Measurements from ENCODE around the gene SLC44A4.

SLC44A4 gene

GRCh38 chr6:31837369-31838113 lies 41.3 kb downstream of the SLC44A4 start:
- DNase-seq (ENCODE audit: low read depth): no peak
- peak overlapping the region; percentile 97 for H3K4me3 ChIP-seq (ENCODE audit: low read length)
- TF ChIP-seq CTCF (conservative IDR thresholded peaks at IDR 0.05; ENCODE audit: low read depth, low read length): no peak

- peak overlapping the region; percentile 97 for H3K4me3 ChIP-seq (ENCODE audit: low read length)
- DNase-seq (ENCODE audit: low read depth): no peak
- peak; percentile 17 for TF ChIP-seq CTCF (conservative IDR thresholded peaks at IDR 0.05; ENCODE audit: low read depth, low read length)
Observed at GRCh38 chr6:31836474-31837368, 42.1 kb downstream of the SLC44A4 start.

- DNase-seq (ENCODE audit: low read depth): no peak
- peak overlapping the region; percentile 97 for H3K4me3 ChIP-seq (ENCODE audit: low read length)
- TF ChIP-seq CTCF (conservative IDR thresholded peaks at IDR 0.05; ENCODE audit: low read depth, low read length): no peak
Observed at GRCh38 chr6:31836047-31836473, 42.7 kb downstream of the SLC44A4 start.

GRCh38 chr6:31834367-31835250 lies 44.2 kb downstream of the SLC44A4 start:
- H3K4me3 ChIP-seq (ENCODE audit: low read length): peak overlapping the region; percentile 97
- no peak for TF ChIP-seq CTCF (conservative IDR thresholded peaks at IDR 0.05; ENCODE audit: low read depth, low read length)
- DNase-seq (ENCODE audit: low read depth): no peak

- DNase-seq (ENCODE audit: low read depth): no peak
- no peak for TF ChIP-seq CTCF (conservative IDR thresholded peaks at IDR 0.05; ENCODE audit: low read depth, low read length)
- H3K4me3 ChIP-seq (ENCODE audit: low read length): peak overlapping the region; percentile 57
Observed at GRCh38 chr6:31831350-31832215, 47.2 kb downstream of the SLC44A4 start.

- peak overlapping the region; percentile 57 for H3K4me3 ChIP-seq (ENCODE audit: low read length)
- no peak for DNase-seq (ENCODE audit: low read depth)
- no peak for TF ChIP-seq CTCF (conservative IDR thresholded peaks at IDR 0.05; ENCODE audit: low read depth, low read length)
Observed at GRCh38 chr6:31830886-31831335, 47.9 kb downstream of the SLC44A4 start.

Measured in retinal pigment epithelial cell (primary cell).